Suprapubic skin (tissue), 4 donors: ENCODE data around the gene CECR2. TPM values are rescaled to one million over a fixed set of nuclear protein-coding genes. Genes with fewer than 3 reads are reported as not detected.

Experiments used
- DNase-seq, 2 donors: peaks; one replicate each; pipeline ENCODE4 v3.0.0-alpha.2; 2019; ENCODE audit warnings: low spot score in 2 of 2
- H3K27ac ChIP-seq: fragments of 200-600 bp; sonication (generic); one replicate; pipeline ENCODE4 v1.5.1; 2019
- H3K27me3 ChIP-seq: fragments of 200-600 bp; sonication (generic); one replicate; pipeline ENCODE4 v1.5.1; 2019
- H3K36me3 ChIP-seq: fragments of 200-600 bp; sonication (generic); one replicate; pipeline ENCODE4 v1.5.1; 2019
- H3K4me1 ChIP-seq: fragments of 200-600 bp; sonication (generic); one replicate; pipeline ENCODE4 v1.5.1; 2019
- H3K4me3 ChIP-seq: fragments of 200-600 bp; sonication (generic); one replicate; pipeline ENCODE4 v1.5.1; 2019; ENCODE audit warnings: mild to moderate bottlenecking
- H3K9me3 ChIP-seq: fragments of 200-600 bp; sonication (generic); one replicate; pipeline ENCODE4 v1.5.1; 2019
- CTCF ChIP-seq, 2 donors: fragments of 200-600 bp in 1 of 2; fragments of 450-650 bp in 1 of 2; sonication (generic) in 1 of 2; IDR thresholded peaks; one replicate each; pipeline ENCODE4 v1.5.1; 2016 to 2019; ENCODE audit warnings: antibody characterized with exemption in 2 of 2, mild to moderate bottlenecking in 1 of 2, moderate library complexity in 1 of 2
- EP300 ChIP-seq: sonication (generic); formaldehyde crosslinking; IDR thresholded peaks from one replicate; pipeline ENCODE4 v1.6.1; 2017; ENCODE audit warnings: antibody characterized with exemption
- POLR2A ChIP-seq, 2 donors: fragments of 450-650 bp; IDR thresholded peaks; one replicate each; pipeline ENCODE4 v1.6.1; 2017; ENCODE audit warnings: antibody characterized with exemption in 2 of 2, mild to moderate bottlenecking in 2 of 2, moderate library complexity in 2 of 2
- POLR2AphosphoS5 ChIP-seq, 3 donors: sonication (generic); formaldehyde crosslinking; IDR thresholded peaks; one replicate each; pipeline ENCODE4 v1.6.1; 2017; ENCODE audit warnings: antibody characterized with exemption in 3 of 3
- WGBS: methylation state at CpG from one replicate; pipeline ENCODE4 v1.1.5; 2018; 5-methylcytosine and 5-hydroxymethylcytosine counted together
- total RNA-seq, 4 donors: library from RNA; depleted of rRNA; stranded (reverse); fragments of >200 nt; gene quantifications; one replicate each; pipeline ENCODE4 v1.1.0, GENCODE V29; 2016

Gene CECR2
- total RNA-seq, 4 donors from 2014 or later: 2.5 to 3.9 (median 3.7) TPM

GRCh38 chr22:17342361-17342760 is 26.9 kb upstream of the CECR2 start:
- no peaks in the 10 kb centered on the region for H3K9me3 ChIP-seq
- 65% methylated on average over 5 of the region's 5 CpGs for WGBS

GRCh38 chr22:17343766-17344165 is 25.5 kb upstream of the CECR2 start:
- Histone ChIP-seq H3K4me1 (no peaks in the 10 kb centered on the region), H3K27ac (no peak overlapping the region), H3K27me3 (peaks cover 4% of the 10 kb centered on the region), H3K36me3 (no peaks in the 10 kb centered on the region), H3K4me3 (no peak overlapping the region), H3K9me3 (no peaks in the 10 kb centered on the region)
- no peak for DNase-seq
- no peak for TF ChIP-seq POLR2AphosphoS5 (IDR thresholded peaks at IDR 0.05)
- no peak for TF ChIP-seq EP300
- TF ChIP-seq POLR2A (IDR thresholded peaks at IDR 0.05): no peak
- no peak for TF ChIP-seq CTCF (IDR thresholded peaks at IDR 0.05)
- WGBS: 83% methylated on average over 2 of the region's 2 CpGs

More at GRCh38 chr22:17342361-17342760, 26.9 kb upstream of the CECR2 start:
- Histone ChIP-seq H3K4me1 (no peaks in the 10 kb centered on the region), H3K27ac (no peak overlapping the region), H3K27me3 (peaks cover 8% of the 10 kb centered on the region), H3K4me3 (no peak overlapping the region), H3K36me3 (no peaks in the 10 kb centered on the region)
- TF ChIP-seq EP300 (no peak), POLR2A (IDR thresholded peaks at IDR 0.05) (no peak), POLR2AphosphoS5 (IDR thresholded peaks at IDR 0.05) (no peak), CTCF (IDR thresholded peaks at IDR 0.05) (no peak)
- DNase-seq: no peak

GRCh38 chr22:17346578-17346977 is 22.7 kb upstream of the CECR2 start:
- Histone ChIP-seq H3K27me3 (no peaks in the 10 kb centered on the region), H3K4me1 (no peaks in the 10 kb centered on the region), H3K27ac (no peak overlapping the region), H3K9me3 (no peaks in the 10 kb centered on the region), H3K4me3 (no peak overlapping the region), H3K36me3 (no peaks in the 10 kb centered on the region)
- DNase-seq: no peak
- 58% methylated on average over 4 of the region's 4 CpGs for WGBS
- TF ChIP-seq EP300 (no peak), POLR2AphosphoS5 (IDR thresholded peaks at IDR 0.05) (no peak), CTCF (IDR thresholded peaks at IDR 0.05) (no peak), POLR2A (IDR thresholded peaks at IDR 0.05) (no peak)

- Histone ChIP-seq H3K4me3 (no peak overlapping the region), H3K9me3 (no peaks in the 10 kb centered on the region), H3K27ac (no peak overlapping the region), H3K4me1 (no peaks in the 10 kb centered on the region), H3K36me3 (no peaks in the 10 kb centered on the region), H3K27me3 (no peaks in the 10 kb centered on the region)
- TF ChIP-seq POLR2AphosphoS5 (IDR thresholded peaks at IDR 0.05) (no peak), CTCF (IDR thresholded peaks at IDR 0.05) (no peak), POLR2A (IDR thresholded peaks at IDR 0.05) (no peak), EP300 (no peak)
- WGBS: 89% methylated on average over 11 of the region's 11 CpGs
- no peak for DNase-seq
These were observed 21.5 kb upstream of the CECR2 start for GRCh38 chr22:17347724-17348123.

GRCh38 chr22:17348464-17349103 is 20.7 kb upstream of the CECR2 start:
- DNase-seq: no peak
- Histone ChIP-seq H3K27me3 (no peaks in the 10 kb centered on the region), H3K9me3 (no peaks in the 10 kb centered on the region), H3K4me3 (no peak overlapping the region), H3K36me3 (no peaks in the 10 kb centered on the region), H3K27ac (no peak overlapping the region), H3K4me1 (no peaks in the 10 kb centered on the region)
- TF ChIP-seq POLR2AphosphoS5 (IDR thresholded peaks at IDR 0.05) (no peak), POLR2A (IDR thresholded peaks at IDR 0.05) (no peak), CTCF (IDR thresholded peaks at IDR 0.05) (no peak), EP300 (no peak)
- 82% methylated on average over 14 of the region's 14 CpGs for WGBS
